Measurements from ENCODE around the gene SH3BP4.

- TF ChIP-seq CTCF (optimal IDR thresholded peaks at IDR 0.05 in 1 of 3, IDR thresholded peaks at IDR 0.05 in 1 of 3, conservative IDR thresholded peaks at IDR 0.05 in 1 of 3; ENCODE audit: extremely low read depth in 1 of 3, insufficient read depth in 2 of 3, low read length in 3 of 3) (no peak), EZH2 (IDR thresholded peaks at IDR 0.05; ENCODE audit: low read length) (no peak)
These were observed 38.5 kb downstream of the SH3BP4 start for GRCh38 chr2:234990300-234990699.
